ENCODE results near the gene MC3R.

Gene MC3R

GRCh38 chr20:56257604-56258003, 9.1 kb downstream of the MC3R start:
- no peak for FAIRE-seq

- FAIRE-seq = no peak
Measured at GRCh38 chr20:56259948-56260347, 11.4 kb downstream of the MC3R start.

- FAIRE-seq = no peak
Measured at GRCh38 chr20:56268536-56268935, 20.0 kb downstream of the MC3R start.

- FAIRE-seq = no peak
Measured at GRCh38 chr20:56271974-56272373, 23.4 kb downstream of the MC3R start.

GRCh38 chr20:56273491-56273890, 25.0 kb downstream of the MC3R start:
- FAIRE-seq = no peak

- no peak for FAIRE-seq
Measured at GRCh38 chr20:56274156-56274555, 25.6 kb downstream of the MC3R start.

- no peak for FAIRE-seq
Measured at GRCh38 chr20:56278196-56278595, 29.7 kb downstream of the MC3R start.

- FAIRE-seq = no peak
Measured at GRCh38 chr20:56285496-56285895, 37.0 kb downstream of the MC3R start.

- FAIRE-seq = no peak
Measured at GRCh38 chr20:56289652-56290051, 41.1 kb downstream of the MC3R start.

- no peak for FAIRE-seq
Measured at GRCh38 chr20:56299362-56299761, 50.8 kb downstream of the MC3R start.
